Measurements from ENCODE around the gene NOP53.

GRCh38 chr19:47755065-47755761 lies 9.9 kb downstream of the NOP53 start:
- no peak for TF ChIP-seq CTCF (conservative IDR thresholded peaks at IDR 0.05; ENCODE audit: low read length)
- no peak for TF ChIP-seq EZH2phosphoT487 (IDR thresholded peaks at IDR 0.05; ENCODE audit: borderline replicate concordance, low read depth, low read length)

Measured in OCI-LY7 (cell line).